HCEC 1CT (cell line): ENCODE measurements around the gene C1R.

Experiments
- DNase-seq: peaks from one replicate; pipeline ENCODE4 v3.0.0-alpha.2; 2017

The C1R gene

GRCh38 chr12:7096006-7096932 is 4.0 kb upstream of the C1R start:
- DNase-seq, result no peak

- no peak for DNase-seq
Observed at GRCh38 chr12:7093892-7094291, 1.6 kb upstream of the C1R start.

- DNase-seq, result no peak
Observed at GRCh38 chr12:7093486-7093885, 1.2 kb upstream of the C1R start.

GRCh38 chr12:7092986-7093460 is 778 bp upstream of the C1R start:
- DNase-seq, result no peak

GRCh38 chr12:7091660-7092228 is 501 bp downstream of the C1R start:
- DNase-seq, result no peak

GRCh38 chr12:7091171-7091570 is 1.1 kb downstream of the C1R start:
- DNase-seq, result no peak

- no peak for DNase-seq
Observed at GRCh38 chr12:7090222-7090998, 1.8 kb downstream of the C1R start.

- no peak for DNase-seq
Observed at GRCh38 chr12:7089196-7089871, 2.9 kb downstream of the C1R start.

GRCh38 chr12:7083125-7083524 is 9.1 kb downstream of the C1R start:
- DNase-seq, result no peak

GRCh38 chr12:7081037-7081436 is 11.2 kb downstream of the C1R start:
- DNase-seq, result no peak

- peak; percentile 69 for DNase-seq
Observed at GRCh38 chr12:7079826-7080125, 12.5 kb downstream of the C1R start.

GRCh38 chr12:7078163-7078562 is 14.1 kb downstream of the C1R start:
- no peak for DNase-seq

GRCh38 chr12:7076493-7076892 is 15.8 kb downstream of the C1R start:
- no peak for DNase-seq

GRCh38 chr12:7075939-7076338 is 16.3 kb downstream of the C1R start:
- peak; percentile 75 for DNase-seq

- peak; percentile 17 for DNase-seq
Observed at GRCh38 chr12:7075518-7075917, 16.7 kb downstream of the C1R start.

- DNase-seq, result no peak
Observed at GRCh38 chr12:7073946-7074345, 18.3 kb downstream of the C1R start.

- no peak for DNase-seq
Observed at GRCh38 chr12:7072554-7072953, 19.7 kb downstream of the C1R start.

- no peak for DNase-seq
Observed at GRCh38 chr12:7072035-7072434, 20.2 kb downstream of the C1R start.

GRCh38 chr12:7069386-7069785 is 22.9 kb downstream of the C1R start:
- no peak for DNase-seq

- no peak for DNase-seq
Observed at GRCh38 chr12:7068994-7069346, 23.3 kb downstream of the C1R start.

- no peak for DNase-seq
Observed at GRCh38 chr12:7068240-7068993, 23.8 kb downstream of the C1R start.

- DNase-seq, result no peak
Observed at GRCh38 chr12:7067096-7067495, 25.1 kb downstream of the C1R start.

- DNase-seq, result no peak
Observed at GRCh38 chr12:7066596-7066995, 25.6 kb downstream of the C1R start.
